Stimulated activated naive CD8-positive, alpha-beta T cell treated with anti-CD3 and anti-CD28 coated beads, Interleukin-15, Interleukin-2, amounts not matched to agents 100 ng/mL and 50 ng/mL, for 24 hours (primary cell): ENCODE data around the gene ATP13A1.
A peak's percentile ranks its signal among the peaks of the same experiment; 100 is the strongest.

Experiments
- H3K27ac Mint-ChIP-seq: one replicate; pipeline ENCODE4 v1.8.0; 2021; ENCODE audit warnings: mild to moderate bottlenecking, mixed read lengths
- H3K27me3 Mint-ChIP-seq: one replicate; pipeline ENCODE4 v1.8.0; 2021; ENCODE audit warnings: mixed read lengths
- H3K36me3 Mint-ChIP-seq: one replicate; pipeline ENCODE4 v1.8.0; 2021; ENCODE audit warnings: low read depth, mixed read lengths
- H3K4me1 Mint-ChIP-seq: one replicate; pipeline ENCODE4 v1.8.0; 2021; ENCODE audit warnings: low read depth, mixed read lengths
- H3K4me3 Mint-ChIP-seq: one replicate; pipeline ENCODE4 v1.8.0; 2021; ENCODE audit warnings: mild to moderate bottlenecking, mixed read lengths
- H3K9me3 Mint-ChIP-seq: one replicate; pipeline ENCODE4 v1.8.0; 2021; ENCODE audit warnings: mixed read lengths

ATP13A1 gene

GRCh38 chr19:19642506-19643157 lies 20.8 kb downstream of the ATP13A1 start:
- H3K4me3 Mint-ChIP-seq, result peak overlapping the region; percentile 98
- H3K4me1 Mint-ChIP-seq, result peaks cover 11% of the 10 kb centered on the region
- H3K27me3 Mint-ChIP-seq, result no peaks in the 10 kb centered on the region
- peaks cover 24% of the 10 kb centered on the region for H3K36me3 Mint-ChIP-seq
- peak overlapping the region; percentile 94 for H3K27ac Mint-ChIP-seq
- H3K9me3 Mint-ChIP-seq, result no peaks in the 10 kb centered on the region

- Mint-ChIP-seq H3K27ac (no peak overlapping the region), H3K4me1 (peaks cover 8% of the 10 kb centered on the region), H3K27me3 (no peaks in the 10 kb centered on the region), H3K36me3 (peaks cover 42% of the 10 kb centered on the region), H3K9me3 (no peaks in the 10 kb centered on the region), H3K4me3 (no peak overlapping the region)
Measured at GRCh38 chr19:19637523-19638251, 25.8 kb downstream of the ATP13A1 start.

GRCh38 chr19:19637186-19637522 lies 26.3 kb downstream of the ATP13A1 start:
- peaks cover 4% of the 10 kb centered on the region for H3K4me1 Mint-ChIP-seq
- no peak overlapping the region for H3K4me3 Mint-ChIP-seq
- H3K36me3 Mint-ChIP-seq, result peaks cover 44% of the 10 kb centered on the region
- no peaks in the 10 kb centered on the region for H3K9me3 Mint-ChIP-seq
- no peaks in the 10 kb centered on the region for H3K27me3 Mint-ChIP-seq
- no peak overlapping the region for H3K27ac Mint-ChIP-seq

- Mint-ChIP-seq H3K27me3 (no peaks in the 10 kb centered on the region), H3K36me3 (peaks cover 40% of the 10 kb centered on the region), H3K4me1 (no peaks in the 10 kb centered on the region), H3K27ac (no peak overlapping the region), H3K9me3 (no peaks in the 10 kb centered on the region), H3K4me3 (no peak overlapping the region)
Measured at GRCh38 chr19:19636573-19637185, 26.8 kb downstream of the ATP13A1 start.

- H3K4me3 Mint-ChIP-seq, result no peak overlapping the region
- H3K4me1 Mint-ChIP-seq, result no peaks in the 10 kb centered on the region
- H3K27me3 Mint-ChIP-seq, result no peaks in the 10 kb centered on the region
- peaks cover 40% of the 10 kb centered on the region for H3K36me3 Mint-ChIP-seq
- H3K27ac Mint-ChIP-seq, result no peak overlapping the region
- no peaks in the 10 kb centered on the region for H3K9me3 Mint-ChIP-seq
Measured at GRCh38 chr19:19635313-19635702, 28.2 kb downstream of the ATP13A1 start.

GRCh38 chr19:19634516-19635312 lies 28.8 kb downstream of the ATP13A1 start:
- no peaks in the 10 kb centered on the region for H3K4me1 Mint-ChIP-seq
- no peak overlapping the region for H3K27ac Mint-ChIP-seq
- H3K4me3 Mint-ChIP-seq, result no peak overlapping the region
- H3K27me3 Mint-ChIP-seq, result no peaks in the 10 kb centered on the region
- peaks cover 36% of the 10 kb centered on the region for H3K36me3 Mint-ChIP-seq
- H3K9me3 Mint-ChIP-seq, result no peaks in the 10 kb centered on the region

GRCh38 chr19:19633711-19634515 lies 29.6 kb downstream of the ATP13A1 start:
- Mint-ChIP-seq H3K9me3 (no peaks in the 10 kb centered on the region), H3K27ac (no peak overlapping the region), H3K36me3 (peaks cover 36% of the 10 kb centered on the region), H3K27me3 (no peaks in the 10 kb centered on the region), H3K4me3 (no peak overlapping the region), H3K4me1 (peaks cover under 1% of the 10 kb centered on the region)

GRCh38 chr19:19632661-19633060 lies 30.8 kb downstream of the ATP13A1 start:
- H3K4me1 Mint-ChIP-seq, result peaks cover 8% of the 10 kb centered on the region
- peaks cover 32% of the 10 kb centered on the region for H3K36me3 Mint-ChIP-seq

GRCh38 chr19:19631346-19631745 lies 32.1 kb downstream of the ATP13A1 start:
- H3K27me3 Mint-ChIP-seq, result no peaks in the 10 kb centered on the region
- H3K27ac Mint-ChIP-seq, result no peak overlapping the region
- H3K36me3 Mint-ChIP-seq, result peaks cover 33% of the 10 kb centered on the region
- H3K4me3 Mint-ChIP-seq, result no peak overlapping the region
- peaks cover 22% of the 10 kb centered on the region for H3K4me1 Mint-ChIP-seq
- H3K9me3 Mint-ChIP-seq, result no peaks in the 10 kb centered on the region

More at GRCh38 chr19:19632661-19633060, 30.8 kb downstream of the ATP13A1 start:
- no peak overlapping the region for H3K4me3 Mint-ChIP-seq
- no peaks in the 10 kb centered on the region for H3K9me3 Mint-ChIP-seq
- no peak overlapping the region for H3K27ac Mint-ChIP-seq
- H3K27me3 Mint-ChIP-seq, result no peaks in the 10 kb centered on the region

- Mint-ChIP-seq H3K27ac (no peak overlapping the region), H3K4me1 (peaks cover 27% of the 10 kb centered on the region), H3K36me3 (peaks cover 32% of the 10 kb centered on the region), H3K4me3 (no peak overlapping the region), H3K9me3 (no peaks in the 10 kb centered on the region), H3K27me3 (no peaks in the 10 kb centered on the region)
Measured at GRCh38 chr19:19630426-19630825, 33.0 kb downstream of the ATP13A1 start.

GRCh38 chr19:19630062-19630414 lies 33.4 kb downstream of the ATP13A1 start:
- peaks cover 27% of the 10 kb centered on the region for H3K4me1 Mint-ChIP-seq
- H3K4me3 Mint-ChIP-seq, result no peak overlapping the region
- H3K27me3 Mint-ChIP-seq, result no peaks in the 10 kb centered on the region
- no peak overlapping the region for H3K27ac Mint-ChIP-seq
- peaks cover 28% of the 10 kb centered on the region for H3K36me3 Mint-ChIP-seq
- H3K9me3 Mint-ChIP-seq, result no peaks in the 10 kb centered on the region

- peaks cover 27% of the 10 kb centered on the region for H3K4me1 Mint-ChIP-seq
- peak overlapping the region; percentile 70 for H3K27ac Mint-ChIP-seq
- no peaks in the 10 kb centered on the region for H3K9me3 Mint-ChIP-seq
- peaks cover 17% of the 10 kb centered on the region for H3K36me3 Mint-ChIP-seq
- H3K27me3 Mint-ChIP-seq, result no peaks in the 10 kb centered on the region
- peak overlapping the region; percentile 63 for H3K4me3 Mint-ChIP-seq
Measured at GRCh38 chr19:19628501-19629134, 34.9 kb downstream of the ATP13A1 start.

GRCh38 chr19:19627621-19628500 lies 35.6 kb downstream of the ATP13A1 start, which contains the start of gene LPAR2:
Gene LPAR2 (minus strand): TSS chr19:19628220. CDS start chr19:19627275, 945 bp downstream.
- Mint-ChIP-seq H3K4me1 (peaks cover 27% of the 10 kb centered on the region), H3K9me3 (no peaks in the 10 kb centered on the region), H3K36me3 (peaks cover 9% of the 10 kb centered on the region), H3K27ac (peak within 1 kb of the TSS; percentile 90), H3K27me3 (no peaks in the 10 kb centered on the region), H3K4me3 (peak within 1 kb of the TSS; percentile 87)
